Spleen (tissue), 7 donors: ENCODE data around the gene CIB1.
A peak's percentile ranks its signal among the peaks of the same experiment; 100 is the strongest.

Experiments
- CTCF ChIP-seq, 11 experiments: fragments of 200-600 bp in 7 of 11; fragments of 450-650 bp in 4 of 11; sonication (generic) in 4 of 11; IDR thresholded peaks in 8 of 11; conservative IDR thresholded peaks in 3 of 11; 1 replicate in 7 of 11; 2 replicates in 4 of 11; pipeline versions ENCODE4 v1.4.0 to v1.8.0; 2016 to 2021; ENCODE audit warnings: antibody characterized with exemption in 11 of 11, inconsistent platforms in 4 of 11, mild to moderate bottlenecking in 1 of 11
- POLR2A ChIP-seq, 3 donors: fragments of 450-650 bp; IDR thresholded peaks; one replicate each; pipeline ENCODE4 v1.5.1; 2017; ENCODE audit warnings: antibody characterized with exemption in 3 of 3, mild to moderate bottlenecking in 1 of 3
- POLR2AphosphoS5 ChIP-seq, 3 donors: sonication (generic); formaldehyde crosslinking; IDR thresholded peaks; one replicate each; pipeline ENCODE4 v1.5.1; 2017; ENCODE audit warnings: antibody characterized with exemption in 3 of 3
- donor health status: DM: no; HTN: no; CAD: no; lungs with moderate emphysema.
- donor health status: DM: no; HTN: no; CAD: no.
- donor health status: DM: no; HTN: no; CAD: no.

GRCh38 chr15:90190606-90191343 lies 43.0 kb downstream of the CIB1 start:
- TF ChIP-seq CTCF (IDR thresholded peaks at IDR 0.05 in 8 of 11, conservative IDR thresholded peaks at IDR 0.05 in 3 of 11) (no peak), POLR2A (IDR thresholded peaks at IDR 0.05) (no peak), POLR2AphosphoS5 (IDR thresholded peaks at IDR 0.05) (peak; percentile 63 to 86 (median 83))
